Mesenteric fat pad (tissue), 1 donor: ENCODE data around the gene DHX16. TPM values are rescaled to one million over a fixed set of nuclear protein-coding genes. Genes with fewer than 3 reads are reported as not detected.

ENCODE experiments used
- DNase-seq: peaks from one replicate; pipeline ENCODE4 v3.0.0-alpha.2; 2020; ENCODE audit warnings: low spot score
- total RNA-seq: library from RNA; stranded (reverse); fragmentation: NEBNext Ultra II Directional; extraction: Animal tissue kit (Norgen Biotek cat#: 25700); gene quantifications from one replicate; pipeline ENCODE4 v1.2.1, GENCODE V29; 2021
- donor health status: DM: yes; HTN: yes; CAD: no.

Gene DHX16
- total RNA-seq, 1 donor from 2014 or later, result 27.2 TPM

GRCh38 chr6:30611150-30611855, 61.5 kb downstream of the DHX16 start:
- DNase-seq, result no peak

- no peak for DNase-seq
Observed at GRCh38 chr6:30610065-30610464, 62.7 kb downstream of the DHX16 start.

- no peak for DNase-seq
Observed at GRCh38 chr6:30603961-30604360, 68.8 kb downstream of the DHX16 start.

Other genes with a start within 250 kb of the DHX16 start
- gene HLA-E, start 183.5 kb downstream of the DHX16 start, total RNA-seq, result 450 TPM
- 65.8 TPM for gene GNL1, start 116.5 kb downstream of the DHX16 start, total RNA-seq
- 9.2 TPM for gene PRR3, start 115.7 kb downstream of the DHX16 start, total RNA-seq
- gene ABCF1, start 101.6 kb downstream of the DHX16 start, total RNA-seq, result 59.2 TPM
- gene PPP1R10, start 55.8 kb downstream of the DHX16 start, total RNA-seq, result 49.1 TPM
- gene MRPS18B, start 55.2 kb downstream of the DHX16 start, total RNA-seq, result 44.4 TPM
- 8.4 TPM for gene ATAT1, start 46.1 kb downstream of the DHX16 start, total RNA-seq
- 12.4 TPM for gene C6orf136, start 25.9 kb downstream of the DHX16 start, total RNA-seq
- gene PPP1R18, start 13.6 kb upstream of the DHX16 start, total RNA-seq, result 87.0 TPM
- 7.3 TPM for gene NRM, start 18.0 kb upstream of the DHX16 start, total RNA-seq
- gene MDC1, start 44.3 kb upstream of the DHX16 start, total RNA-seq, result 19.8 TPM
- 452 TPM for gene TUBB, start 47.3 kb upstream of the DHX16 start, total RNA-seq
- gene FLOT1, start 69.7 kb upstream of the DHX16 start, total RNA-seq, result 190 TPM
- 146 TPM for gene IER3, start 71.5 kb upstream of the DHX16 start, total RNA-seq
- gene DDR1, start 211.5 kb upstream of the DHX16 start, total RNA-seq, result 82.1 TPM
- gene GTF2H4, start 235.2 kb upstream of the DHX16 start, total RNA-seq, result 44.4 TPM
- gene VARS2, start 241.2 kb upstream of the DHX16 start, total RNA-seq, result 23.5 TPM